Frontal cortex (tissue), 4 donors: ENCODE data around the gene ACER1. TPM values are rescaled to one million over a fixed set of nuclear protein-coding genes. Genes with fewer than 3 reads are reported as not detected.
"Not testable (repeated sequence)": the region's sequence is repeated elsewhere in the genome, so short reads cannot be mapped to it uniquely, and the experiment has no call there.

Source experiments
- DNase-seq, 2 donors: peaks; one replicate each; pipeline ENCODE4 v3.0.0; 2012; ENCODE audit warnings: low spot score in 2 of 2
- FAIRE-seq: peaks from 2 replicates; lab custom pipeline; 2012; peaks lifted over from hg19 to GRCh38; lab: Jason Lieb, UNC
- total RNA-seq: library from RNA; depleted of rRNA; stranded (reverse); fragments of >200 nt; gene quantifications from one replicate; pipeline ENCODE4 v1.2.3, GENCODE V29; 2014
- donor health status: control.
- donor health status: control.
- donor health status: control.

ACER1 gene, protein sequence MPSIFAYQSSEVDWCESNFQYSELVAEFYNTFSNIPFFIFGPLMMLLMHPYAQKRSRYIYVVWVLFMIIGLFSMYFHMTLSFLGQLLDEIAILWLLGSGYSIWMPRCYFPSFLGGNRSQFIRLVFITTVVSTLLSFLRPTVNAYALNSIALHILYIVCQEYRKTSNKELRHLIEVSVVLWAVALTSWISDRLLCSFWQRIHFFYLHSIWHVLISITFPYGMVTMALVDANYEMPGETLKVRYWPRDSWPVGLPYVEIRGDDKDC
- not detected for total RNA-seq

DNA sequence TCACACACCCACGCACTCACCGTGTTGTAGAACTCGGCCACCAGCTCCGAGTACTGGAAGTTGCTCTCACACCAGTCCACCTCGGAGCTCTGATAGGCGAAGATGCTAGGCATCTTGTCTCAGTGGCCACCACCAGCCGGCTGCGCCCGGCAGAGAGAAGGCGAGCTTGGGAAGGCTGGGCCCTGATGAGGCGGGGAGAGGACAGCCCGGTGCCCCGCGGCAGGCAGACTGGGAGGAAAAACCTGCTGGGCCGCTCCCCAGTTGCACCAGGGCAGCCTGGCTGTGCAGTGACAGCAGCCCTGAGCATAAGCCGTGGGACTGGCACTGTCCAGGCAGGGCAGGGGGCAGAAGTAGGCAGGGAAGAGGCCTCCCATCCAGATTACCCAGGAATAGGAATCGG lies at the start of gene ACER1:
Gene ACER1 (minus strand): TSS at position 174 of the 400 bp plus-strand sequence. CDS start 61 bp downstream, at position 113.
- DNase-seq = no peak
- no peak for FAIRE-seq

- FAIRE-seq (no peak), DNase-seq (no peak)
Measured at GRCh38 chr19:6383188-6383587, 49.8 kb upstream of the ACER1 start.

DNA sequence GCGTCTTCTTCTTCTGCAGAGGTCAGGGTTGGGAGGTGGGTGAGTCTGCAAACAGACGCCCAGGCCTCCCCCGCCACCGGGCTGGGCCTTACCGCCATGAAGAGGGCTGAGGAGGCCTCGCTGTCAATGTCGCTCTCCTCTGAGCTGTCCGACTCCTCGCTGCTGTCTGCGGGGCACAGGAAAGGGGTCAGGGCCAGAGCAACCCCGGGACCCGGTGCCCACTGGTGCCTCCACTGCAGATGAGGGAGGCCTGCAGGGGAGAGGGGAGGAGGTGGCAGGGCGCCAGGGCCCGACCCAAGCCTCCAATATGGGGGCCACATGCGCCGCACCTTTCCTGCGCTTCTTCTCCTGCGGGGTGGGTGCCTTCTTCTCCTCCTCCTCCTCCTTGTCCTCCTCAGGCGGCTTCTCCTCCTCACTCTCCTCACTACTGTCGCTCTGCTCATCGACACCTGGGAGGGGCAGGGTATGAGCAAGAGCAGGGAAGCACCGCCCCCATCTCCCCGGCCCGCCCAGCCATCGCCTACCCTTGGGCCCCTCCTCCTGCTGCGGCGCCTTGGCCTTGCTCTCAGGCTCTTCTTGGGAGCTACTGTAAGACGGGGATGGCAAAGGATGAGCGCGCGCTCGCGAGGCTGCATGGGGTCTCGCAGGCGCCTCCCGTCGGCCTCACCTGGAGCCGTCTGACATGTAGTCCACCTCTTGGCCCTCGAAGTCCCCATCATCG lies 47.8 kb upstream of the ACER1 start:
- DNase-seq = no peak
- no peak for FAIRE-seq

DNA sequence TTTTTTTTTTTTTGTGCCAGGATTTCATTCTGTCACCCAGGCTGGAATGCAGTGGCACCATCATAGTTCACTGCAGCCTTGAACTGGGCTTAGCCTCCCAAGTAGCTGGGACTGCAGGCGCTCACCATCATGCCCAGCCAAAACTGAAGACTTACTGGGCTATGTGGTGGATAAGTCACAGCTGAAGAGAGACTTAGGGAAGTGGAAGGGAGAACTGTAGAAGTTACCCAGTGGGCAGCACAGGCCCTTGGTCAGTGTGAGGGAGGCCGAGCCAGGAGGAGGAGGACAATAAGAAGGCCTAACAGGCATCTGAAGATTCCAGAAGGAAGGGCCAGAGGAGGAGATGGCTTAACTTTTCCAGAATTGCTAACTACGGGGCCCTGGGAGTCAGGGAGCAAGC lies 46.3 kb upstream of the ACER1 start:
- FAIRE-seq = no peak
- DNase-seq = no peak

DNA sequence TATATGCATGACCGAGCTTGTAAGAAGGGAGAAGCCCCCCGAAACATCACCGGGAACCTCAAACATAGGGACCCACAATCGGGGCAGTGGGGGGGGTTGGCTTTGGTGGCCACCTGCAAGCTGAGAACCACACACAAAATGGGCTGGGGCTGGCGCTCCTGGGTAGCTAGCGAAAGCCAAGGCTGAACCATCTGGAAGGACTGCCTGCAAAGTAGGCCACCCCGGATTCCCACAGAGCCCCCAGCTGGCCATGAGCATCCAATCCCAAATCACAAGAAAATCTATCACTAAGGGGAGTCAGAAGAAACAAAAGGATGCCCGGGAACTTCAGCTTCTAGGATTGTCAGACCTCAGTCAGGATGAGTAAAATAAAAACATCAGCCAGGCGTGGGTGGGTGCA lies 45.1 kb upstream of the ACER1 start:
- no peak for FAIRE-seq
- DNase-seq = no peak

- DNase-seq (no peak), FAIRE-seq (no peak)
Measured at GRCh38 chr19:6378041-6378440, 44.6 kb upstream of the ACER1 start.

DNA sequence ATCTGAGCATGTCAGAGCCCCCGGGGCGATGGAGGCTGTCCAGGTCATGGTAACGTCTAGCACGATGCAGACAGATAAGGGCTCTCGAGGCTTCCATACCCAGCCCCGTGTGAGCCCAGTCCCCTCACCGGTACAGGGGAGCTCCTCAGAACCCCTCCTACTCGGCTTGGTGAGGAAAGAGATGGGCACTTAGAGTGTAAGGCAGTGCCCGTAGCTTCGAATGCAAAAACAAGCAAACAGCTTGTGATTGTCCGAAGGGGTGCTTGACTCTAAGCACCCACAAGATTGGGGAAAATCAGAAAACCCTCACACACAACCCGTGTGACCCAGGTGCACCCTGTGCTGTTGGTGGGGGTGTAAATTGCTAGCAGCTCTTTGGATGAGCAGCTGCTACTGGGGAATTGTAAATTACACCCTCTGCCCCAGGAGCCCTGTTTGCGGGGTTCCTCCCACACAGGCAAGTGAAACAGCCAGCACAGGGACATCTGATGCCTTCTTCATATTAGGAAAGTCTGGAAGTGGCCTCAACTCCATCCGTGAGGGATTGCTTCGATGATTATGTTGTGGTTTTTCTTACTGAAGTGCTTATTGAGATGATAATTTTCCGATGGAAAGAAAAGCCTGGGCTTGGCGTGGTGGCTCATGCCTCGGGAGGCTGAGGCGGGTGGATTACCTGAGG lies 43.2 kb upstream of the ACER1 start:
- DNase-seq (no peak), FAIRE-seq (no peak)

- DNase-seq (no peak), FAIRE-seq (no peak)
Measured at GRCh38 chr19:6375411-6376010, 42.1 kb upstream of the ACER1 start, which contains the start of gene PSPN. PSPN (minus strand) TSS chr19:6375933; CDS start chr19:6375849, 84 bp downstream.

GRCh38 chr19:6374711-6375410 lies 41.4 kb upstream of the ACER1 start:
- FAIRE-seq (no peak), DNase-seq (no peak)

DNA sequence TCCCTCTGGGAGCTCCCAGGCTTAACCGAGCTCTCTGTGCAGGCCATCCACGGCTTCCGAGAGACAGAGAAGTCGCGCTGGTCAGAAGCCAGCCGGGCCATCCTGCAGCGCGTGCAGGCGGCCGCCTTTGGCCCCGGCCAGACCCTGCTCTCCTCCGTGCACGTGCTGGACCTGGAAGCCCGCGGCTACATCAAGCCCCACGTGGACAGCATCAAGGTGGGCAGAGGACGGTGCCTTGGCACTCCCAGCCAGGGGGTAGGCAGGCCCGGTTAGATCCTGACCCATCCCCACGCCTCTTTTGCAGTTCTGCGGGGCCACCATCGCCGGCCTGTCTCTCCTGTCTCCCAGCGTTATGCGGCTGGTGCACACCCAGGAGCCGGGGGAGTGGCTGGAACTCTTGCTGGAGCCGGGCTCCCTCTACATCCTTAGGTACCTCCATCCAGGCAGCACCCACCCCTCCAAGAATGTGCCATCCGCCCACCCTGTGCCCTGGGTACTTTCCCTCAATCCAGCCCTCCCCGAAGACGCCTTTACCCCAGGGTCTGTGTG lies 40.8 kb upstream of the ACER1 start:
- DNase-seq = no peak
- FAIRE-seq = no peak

DNA sequence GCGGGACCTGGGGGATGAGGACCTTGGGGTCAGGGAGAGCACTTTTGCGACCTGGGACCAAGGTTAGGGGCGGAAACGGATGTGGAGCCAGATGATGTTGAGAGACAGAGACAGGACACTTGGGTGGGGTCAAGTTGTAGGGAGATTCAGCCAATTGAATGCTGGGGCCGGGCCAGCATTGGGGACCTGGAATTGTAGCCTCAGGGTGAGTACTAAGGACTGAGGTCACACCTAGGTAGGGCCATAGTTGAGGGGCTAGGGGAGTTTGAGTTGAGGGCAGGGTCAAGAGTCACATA lies 40.3 kb upstream of the ACER1 start:
- DNase-seq (no peak), FAIRE-seq (no peak)

DNA sequence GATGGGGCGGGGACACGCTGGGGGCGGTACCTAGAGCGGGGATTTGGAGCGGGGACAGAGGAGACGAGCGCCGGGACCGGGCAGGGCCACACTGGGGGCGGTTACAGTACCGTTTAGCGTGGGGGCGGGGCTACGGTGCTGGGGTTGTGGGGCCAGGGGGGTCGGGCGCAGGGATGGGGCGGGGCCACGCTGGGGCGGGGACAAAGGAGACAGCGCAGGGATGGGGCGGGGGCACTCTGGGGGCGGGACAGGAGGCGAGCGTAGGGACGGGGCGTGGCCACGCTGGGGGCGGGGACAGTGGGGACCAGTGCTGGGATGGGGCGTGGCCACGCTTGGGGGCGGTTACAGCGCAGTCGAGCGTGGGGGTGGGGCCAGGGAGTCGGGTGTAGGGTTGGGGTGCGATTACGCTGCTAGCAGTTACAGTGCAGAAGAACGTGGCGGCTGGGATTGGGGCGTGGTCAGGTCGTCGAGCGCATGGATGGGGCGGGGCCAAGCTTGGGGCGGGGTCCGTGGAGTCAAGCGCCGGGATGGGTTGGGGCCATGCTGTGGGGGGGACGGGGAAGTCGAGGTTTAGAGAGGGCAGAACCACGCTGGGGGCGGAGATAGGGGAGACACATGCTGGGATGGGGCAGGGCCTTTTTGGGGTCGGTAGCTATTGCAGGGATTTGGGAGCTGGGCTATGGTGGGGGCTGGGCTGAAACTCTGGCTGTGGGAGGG lies 39.8 kb upstream of the ACER1 start:
- DNase-seq (peak; percentile 95 to 96), FAIRE-seq (no peak)

GRCh38 chr19:6372594-6373095 lies 39.2 kb upstream of the ACER1 start, which contains the start of gene ALKBH7:
ALKBH7 (plus strand) TSS chr19:6372794; CDS start chr19:6372821, 27 bp downstream.
- peak; percentile 99 for FAIRE-seq
- peak; percentile 89 to 94 for DNase-seq

DNA sequence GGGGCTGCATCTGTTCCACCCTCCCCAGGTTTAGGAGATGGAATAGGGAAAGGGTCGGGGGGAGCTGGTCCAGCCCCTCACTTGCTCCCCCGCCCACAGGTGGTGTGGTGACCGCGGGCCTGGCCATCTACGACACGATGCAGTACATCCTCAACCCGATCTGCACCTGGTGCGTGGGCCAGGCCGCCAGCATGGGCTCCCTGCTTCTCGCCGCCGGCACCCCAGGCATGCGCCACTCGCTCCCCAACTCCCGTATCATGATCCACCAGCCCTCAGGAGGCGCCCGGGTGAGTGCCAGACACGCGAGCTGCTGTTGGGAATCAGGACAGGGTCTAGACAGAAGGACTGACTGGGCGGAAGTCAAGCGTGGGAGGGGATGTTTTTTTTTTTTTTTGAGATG lies 30.9 kb upstream of the ACER1 start:
- DNase-seq = no peak
- FAIRE-seq = no peak

DNA sequence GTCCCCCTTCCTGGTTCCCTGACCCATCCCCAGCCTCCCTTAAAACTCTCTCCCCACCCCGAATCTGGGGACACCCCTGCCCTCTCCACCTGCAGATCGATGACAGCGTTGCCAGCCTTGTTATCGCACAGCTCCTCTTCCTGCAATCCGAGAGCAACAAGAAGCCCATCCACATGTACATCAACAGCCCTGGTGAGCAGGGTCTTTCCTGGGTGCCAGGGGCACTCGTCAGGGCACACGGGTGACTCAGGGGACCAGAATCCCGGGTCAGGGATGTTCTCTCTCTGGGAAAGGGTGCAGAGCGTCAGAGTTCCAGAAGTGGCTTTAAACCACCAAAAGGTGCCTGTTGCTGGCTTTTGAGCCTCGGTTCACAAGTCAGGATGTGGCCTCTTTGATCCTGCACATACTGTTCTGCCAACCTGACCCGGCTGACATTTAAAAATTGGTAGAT lies 29.0 kb upstream of the ACER1 start:
- no peak for DNase-seq
- no peak for FAIRE-seq

DNA sequence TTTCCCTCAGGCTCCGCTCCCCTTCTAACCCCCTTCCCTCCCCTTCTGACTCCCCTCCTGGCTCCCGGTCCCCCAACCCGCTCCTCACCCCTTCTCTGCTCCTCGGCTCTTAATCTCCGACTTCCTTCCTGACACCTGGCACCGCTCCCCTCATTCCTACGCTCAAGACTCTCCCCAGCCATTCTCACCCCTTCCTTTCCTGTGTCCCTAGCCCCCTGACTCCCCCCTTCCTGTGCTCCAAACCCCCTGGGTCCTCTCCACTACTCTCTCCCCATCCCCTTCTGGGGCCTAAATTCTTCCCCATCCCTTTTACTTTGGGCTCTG lies 28.6 kb upstream of the ACER1 start:
- no peak for DNase-seq
- FAIRE-seq = no peak

DNA sequence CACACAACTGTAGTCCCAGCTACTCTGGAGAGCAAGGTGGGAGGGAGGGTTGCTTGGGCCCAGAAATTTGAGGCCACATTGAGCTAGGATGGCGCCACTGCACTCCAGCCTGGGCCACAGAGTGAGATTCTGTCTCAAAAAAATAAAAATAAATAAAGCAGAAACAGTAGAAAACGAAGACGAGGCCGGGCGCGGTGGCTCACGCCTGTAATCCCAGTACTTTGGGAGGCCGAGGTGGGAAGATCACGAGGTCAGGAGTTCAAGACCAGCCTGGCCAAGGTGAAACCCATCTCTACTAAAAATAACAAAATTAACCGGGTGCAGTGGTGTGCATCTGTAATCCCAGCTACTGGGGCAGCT lies 27.4 kb upstream of the ACER1 start:
- DNase-seq, FAIRE-seq: not testable (repeated sequence)

- not testable (repeated sequence) for FAIRE-seq, DNase-seq
Measured at GRCh38 chr19:6360445-6360844, 27.0 kb upstream of the ACER1 start.
